ENCODE results near the gene C11orf24. TPM values are rescaled to one million over a fixed set of nuclear protein-coding genes. Genes with fewer than 3 reads are reported as not detected.
"Not testable (repeated sequence)": the region's sequence is repeated elsewhere in the genome, so short reads cannot be mapped to it uniquely, and the experiment has no call there.

C11orf24 gene
- total RNA-seq, 6 experiments from 2014 or later = 39.4 to 70.9 (median 62.4) TPM

GRCh38 chr11:68256331-68256741 is 15.4 kb downstream of the C11orf24 start:
- Histone ChIP-seq H3K27ac (no peak overlapping the region), H3K27me3 (no peaks in the 10 kb centered on the region), H3K36me3 (peaks cover 0 to 8% (median 5%) of the 10 kb centered on the region in 4 donors), H3K4me3 (no peak overlapping the region), H3K9me3 (no peaks in the 10 kb centered on the region), H3K4me1 (peaks cover 0 to 11% (median 4%) of the 10 kb centered on the region in 4 donors)
- ATAC-seq (no peak), DNase-seq (no peak)
- intact Hi-C loops (cut with DNase I) = loop anchor here (5.0 to 10.0 kb wide), 3 partner anchors 41 to 188 kb away; no protein-coding TSS in a partner anchor
- TF ChIP-seq POLR2A (IDR thresholded peaks at IDR 0.05) = no peak
- WGBS (ENCODE audit: insufficient coverage, low coverage, low lambda C conversion rate, missing lambda C conversion rate) = 74% methylated on average over 9 of the region's 9 CpGs

- Histone ChIP-seq H3K36me3 (no peaks in the 10 kb centered on the region), H3K27ac (no peak overlapping the region), H3K4me3 (no peak overlapping the region), H3K9me3 (no peaks in the 10 kb centered on the region), H3K4me1 (peaks cover 0 to 11% (median 4%) of the 10 kb centered on the region in 4 donors), H3K27me3 (no peaks in the 10 kb centered on the region)
- WGBS (ENCODE audit: insufficient coverage, low coverage, low lambda C conversion rate, missing lambda C conversion rate) = 66% methylated on average over 12 of the region's 13 CpGs
- intact Hi-C loops (cut with DNase I) = loop anchor here (5.0 to 10.0 kb wide), 3 partner anchors 42 to 189 kb away; no protein-coding TSS in a partner anchor
- DNase-seq (no peak), ATAC-seq (no peak)
- TF ChIP-seq POLR2A (IDR thresholded peaks at IDR 0.05) (no peak), CTCF (IDR thresholded peaks at IDR 0.05) (no peak)
Measured at GRCh38 chr11:68255526-68255925, 16.2 kb downstream of the C11orf24 start.

- H3K36me3 ChIP-seq = no peaks in the 10 kb centered on the region
- no peak overlapping the region for H3K4me3 ChIP-seq
- ATAC-seq (no peak), DNase-seq (no peak)
- TF ChIP-seq CTCF (IDR thresholded peaks at IDR 0.05) (no peak), POLR2A (IDR thresholded peaks at IDR 0.05) (no peak)
- intact Hi-C loops (cut with DNase I) = loop anchor here in 1 of 2 donors (10.0 kb wide), 1 partner anchor 190 kb away; no protein-coding TSS in a partner anchor
- no peak overlapping the region for H3K27ac ChIP-seq
- peaks cover 0 to 11% (median 4%) of the 10 kb centered on the region in 4 donors for H3K4me1 ChIP-seq
- H3K9me3 ChIP-seq = no peaks in the 10 kb centered on the region
- H3K27me3 ChIP-seq = no peaks in the 10 kb centered on the region
- 0% methylated on average over 1 of the region's 14 CpGs for WGBS (ENCODE audit: insufficient coverage, low coverage, low lambda C conversion rate, missing lambda C conversion rate)
Measured at GRCh38 chr11:68254421-68254820, 17.4 kb downstream of the C11orf24 start.

- WGBS (ENCODE audit: insufficient coverage, low coverage, low lambda C conversion rate, missing lambda C conversion rate) = 94% methylated on average over 2 of the region's 3 CpGs
- Histone ChIP-seq H3K36me3 (no peaks in the 10 kb centered on the region), H3K4me3 (no peak overlapping the region), H3K27ac (no peak overlapping the region), H3K27me3 (no peaks in the 10 kb centered on the region), H3K9me3 (no peaks in the 10 kb centered on the region), H3K4me1 (no peaks in the 10 kb centered on the region)
- no peak for TF ChIP-seq POLR2A (IDR thresholded peaks at IDR 0.05)
- no peak for TF ChIP-seq CTCF (IDR thresholded peaks at IDR 0.05)
- no peak for DNase-seq
- intact Hi-C loops (cut with DNase I) = loop anchor here in 1 of 2 donors (10.0 kb wide), 1 partner anchor 193 kb away; no protein-coding TSS in a partner anchor
- ATAC-seq = peak in 1 of 4 donors; percentile 40
Measured at GRCh38 chr11:68251765-68252164, 20.0 kb downstream of the C11orf24 start.

- WGBS (ENCODE audit: insufficient coverage, low coverage, low lambda C conversion rate, missing lambda C conversion rate) = 90% methylated on average over 4 of the region's 5 CpGs
- intact Hi-C loops (cut with DNase I); DNase-seq; H3K4me1 ChIP-seq; H3K27ac ChIP-seq; H3K36me3 ChIP-seq; H3K9me3 ChIP-seq; H3K4me3 ChIP-seq; H3K27me3 ChIP-seq; ATAC-seq: not testable (repeated sequence)
Measured at GRCh38 chr11:68244912-68245311, 26.9 kb downstream of the C11orf24 start.

- H3K27ac ChIP-seq; H3K36me3 ChIP-seq; intact Hi-C loops (cut with DNase I); H3K9me3 ChIP-seq; ATAC-seq; H3K4me3 ChIP-seq; H3K27me3 ChIP-seq; H3K4me1 ChIP-seq; DNase-seq: not testable (repeated sequence)
- 100% methylated on average over 1 of the region's 1 CpG for WGBS (ENCODE audit: insufficient coverage, low coverage, low lambda C conversion rate, missing lambda C conversion rate)
Measured at GRCh38 chr11:68243847-68244246, 27.9 kb downstream of the C11orf24 start.

Measured in right lobe of liver (tissue), 6 donors.